K562 (cell line): ENCODE data around the gene CFAP54. TPM values are rescaled to one million over a fixed set of nuclear protein-coding genes. Genes with fewer than 3 reads are reported as not detected.

Experiments
- ATAC-seq: fragments of 200-7000 bp; cut with Tn5 transposase; 3 replicates; pipeline ENCODE4 v1.9.1; 2020; ENCODE audit warnings: moderate library complexity
- BruUV-seq: library from RNA; stranded (reverse); fragments of 400-500 nt; replicated peaks from 2 replicates; lab custom pipeline; 2021; lab: Mats Ljungman, UMichigan
- CTCF ChIA-PET: fragments of 300-600 bp; formaldehyde crosslinking; extraction: SDS; loops from one replicate; lab custom pipeline; 2021; ENCODE audit warnings: low intra/inter-chr PET ratio; lab: Yijun Ruan, JAX
- POLR2A ChIA-PET: fragments of 300-600, 350-650 bp; sonication (Branson Sonifier 250); formaldehyde crosslinking; extraction: SDS; loops from one replicate; lab custom pipeline; 2021; ENCODE audit warnings: antibody characterized with exemption, inconsistent platforms; lab: Yijun Ruan, JAX
- DNase-seq, 4 experiments: peaks; one replicate each; pipeline versions ENCODE4 v3.0.0 to v3.0.0-alpha.2; 2011 to 2018; ENCODE audit warnings: low spot score in 3 of 4, mixed read lengths in 3 of 4; ENCODE audit errors: extremely low read depth in 1 of 4
- FAIRE-seq: peaks from 2 replicates; lab custom pipeline; 2011; peaks lifted over from hg19 to GRCh38; lab: Jason Lieb, UNC
- H2AFZ ChIP-seq: 2 replicates; pipeline ENCODE4 v1.6.0; 2011; ENCODE audit warnings: low read depth, low read length, control low read depth, inconsistent platforms
- H3K27ac ChIP-seq: fragments of 200-600 bp; 3 replicates; pipeline ENCODE4 v1.8.0; 2011; ENCODE audit warnings: low read depth, mild to moderate bottlenecking, control low read depth, inconsistent platforms, low read length, moderate library complexity, mixed read lengths; ENCODE audit errors: extremely low read depth
- H3K27me3 ChIP-seq, 2 experiments: fragments of 300-600 bp in 1 of 2; 2 replicates in 1 of 2; 3 replicates in 1 of 2; pipeline versions ENCODE4 v1.6.0 to v1.8.0; 2011; ENCODE audit warnings: inconsistent platforms in 2 of 2, low read length in 2 of 2, mild to moderate bottlenecking in 1 of 2, mixed read lengths in 1 of 2, moderate library complexity in 1 of 2; ENCODE audit not compliant: control insufficient read depth in 2 of 2, insufficient read depth in 2 of 2
- H3K36me3 ChIP-seq: fragments of 300-600 bp; 3 replicates; pipeline ENCODE4 v1.8.0; 2011; ENCODE audit warnings: mild to moderate bottlenecking, low read length, inconsistent platforms; ENCODE audit not compliant: control insufficient read depth, insufficient read depth
- H3K4me1 ChIP-seq, 2 experiments: fragments of 200-600 bp in 1 of 2; replicated peaks in 1 of 2; 2 replicates in 1 of 2; 3 replicates in 1 of 2; pipeline versions ENCODE4 v1.5.1 to v1.8.0; 2011; ENCODE audit warnings: inconsistent platforms in 2 of 2, low read length in 2 of 2, mild to moderate bottlenecking in 1 of 2, mixed read lengths in 1 of 2, moderate library complexity in 1 of 2; ENCODE audit not compliant: control insufficient read depth in 2 of 2, insufficient read depth in 2 of 2
- H3K4me2 ChIP-seq: 2 replicates; pipeline ENCODE4 v1.6.1; 2011; ENCODE audit warnings: low read length, control low read depth, inconsistent platforms, mixed read lengths; ENCODE audit not compliant: insufficient read depth
- H3K4me3 ChIP-seq: fragments of 200-600 bp; sonication (generic), shearing (Covaris generic); 2 replicates; pipeline ENCODE4 v1.5.1; 2016; ENCODE audit warnings: control low read depth, inconsistent platforms
- H3K79me2 ChIP-seq: fragments of 200-600 bp; 3 replicates; pipeline ENCODE4 v1.8.0; 2011; ENCODE audit warnings: low read length, inconsistent platforms; ENCODE audit not compliant: control insufficient read depth, insufficient read depth
- H3K9ac ChIP-seq, 2 experiments: 2 replicates each; pipeline versions ENCODE4 v1.6.0 to v1.6.1; 2011; ENCODE audit warnings: low read depth in 2 of 2, low read length in 2 of 2, control low read depth in 1 of 2, inconsistent platforms in 1 of 2, mild to moderate bottlenecking in 1 of 2, mixed read lengths in 1 of 2; ENCODE audit not compliant: insufficient read depth in 1 of 2
- H3K9me1 ChIP-seq: one replicate; pipeline ENCODE4 v1.6.0; 2011; ENCODE audit warnings: inconsistent platforms, mild to moderate bottlenecking, low read length, moderate library complexity; ENCODE audit not compliant: control insufficient read depth, insufficient read depth
- H3K9me3 ChIP-seq: replicated peaks from 2 replicates; pipeline ENCODE4 v1.5.1; 2011; ENCODE audit warnings: low read depth, low read length, inconsistent platforms; ENCODE audit not compliant: control insufficient read depth, insufficient read depth
- H4K20me1 ChIP-seq: replicated peaks from 2 replicates; pipeline ENCODE4 v1.6.1; 2011; ENCODE audit warnings: low read length, inconsistent platforms, mixed read lengths; ENCODE audit not compliant: control insufficient read depth, insufficient read depth
- BDP1 ChIP-seq: IDR thresholded peaks from 3 replicates; pipeline ENCODE4 v1.6.1; 2011; ENCODE audit not compliant: insufficient read length, insufficient read depth
- COPS2 ChIP-seq: fragments of 450-650 bp; conservative IDR thresholded peaks from 2 replicates; pipeline ENCODE4 v1.6.1; 2016; ENCODE audit warnings: mild to moderate bottlenecking, moderate library complexity
- EWSR1 ChIP-seq: fragments of 450-650 bp; IDR thresholded peaks from 2 replicates; pipeline ENCODE4 v1.6.1; 2018; ENCODE audit warnings: borderline replicate concordance, mild to moderate bottlenecking, low read depth, moderate library complexity; ENCODE audit not compliant: partially characterized antibody
- KLF1 ChIP-seq: fragments of 450-650 bp; IDR thresholded peaks from 2 replicates; pipeline ENCODE4 v1.6.1; 2016; ENCODE audit warnings: missing genetic modification characterization, missing compliant biosample characterization
- KLF6 ChIP-seq: fragments of 250-450 bp; sonication (Bioruptor Pico); IDR thresholded peaks from 2 replicates; pipeline ENCODE4 v1.4.0; 2020; ENCODE audit warnings: mild to moderate bottlenecking, moderate library complexity, borderline replicate concordance
- MTF1 ChIP-seq: fragments of 250-450 bp; sonication (Bioruptor Pico); IDR thresholded peaks from 2 replicates; pipeline ENCODE4 v1.9.0; 2021; ENCODE audit warnings: moderate library complexity, mild to moderate bottlenecking, inconsistent platforms, borderline replicate concordance
- NEUROD1 ChIP-seq: fragments of 150-350 bp; IDR thresholded peaks from 2 replicates; pipeline ENCODE4 v1.6.1; 2014; ENCODE audit warnings: borderline replicate concordance, low read length, low read depth; ENCODE audit not compliant: partially characterized antibody
- SREBF2 ChIP-seq: sonication (generic); formaldehyde crosslinking; IDR thresholded peaks from 2 replicates; pipeline ENCODE4 v1.4.0; 2020; ENCODE audit warnings: mild to moderate bottlenecking, missing genetic modification reagents
- TAF15 ChIP-seq: fragments of 200-400 bp; formaldehyde crosslinking; IDR thresholded peaks from 2 replicates; pipeline ENCODE4 v1.6.1; 2017; ENCODE audit warnings: mild to moderate bottlenecking, low read depth, low read length, moderate library complexity
- WGBS: fragments of 100-300 bp; shearing (Covaris generic); methylation state at CpG from one replicate; pipeline ENCODE4 v1.1.6; 2016; ENCODE audit warnings: low coverage, mixed read lengths; ENCODE audit not compliant: insufficient coverage; ENCODE audit errors: missing lambda C conversion rate; 5-methylcytosine and 5-hydroxymethylcytosine counted together
- in situ Hi-C: fragments of 300-500 bp; cut with MboI; formaldehyde crosslinking; loops from 4 replicates; pipeline ENCODE4 v1.15.0; 2018; ENCODE audit warnings: inconsistent platforms, mixed read lengths
- intact Hi-C: fragments of 100-400 bp; cut with micrococcal nuclease; formaldehyde crosslinking; loops from 2 replicates; pipeline ENCODE4 v1.14.2; 2022
- polyA plus RNA-seq, 8 experiments: library from polyadenylated mRNA; depleted of rRNA in 4 of 8; stranded (reverse) in 5 of 8; unstranded in 3 of 8; fragments of >200 nt; fragmentation: Nextera tagmentation in 2 of 8; fragmentation: Illumina TruSeq in 1 of 8; extraction: Ambion mirVana in 2 of 8; extraction: Trizol in 1 of 8; gene quantifications; 2 replicates each; pipeline versions ENCODE4 v1.2.1 to v1.2.3, GENCODE V29; 2011 to 2014; ENCODE audit warnings: inconsistent platforms in 1 of 8, missing spikeins in 1 of 8
- total RNA-seq, 7 experiments: library from RNA; depleted of rRNA in 6 of 7; stranded (reverse); fragments of >200 nt in 6 of 7; fragmentation: Illumina TruSeq in 2 of 7; extraction: Trizol in 2 of 7; gene quantifications; 2 replicates each; pipeline versions ENCODE4 v1.2.1 to v1.2.3, GENCODE V29; 2011 to 2021; ENCODE audit warnings: low replicate concordance in 1 of 7
- TF ChIP-seq, protein P1 (sequence below): sonication (generic); formaldehyde crosslinking; IDR thresholded peaks from 2 replicates; pipeline ENCODE4 v1.8.0; 2023; ENCODE audit warnings: missing genetic modification reagents, mild to moderate bottlenecking, borderline replicate concordance
- TF ChIP-seq, protein P2 (sequence below): fragments of 250-450 bp; sonication (Bioruptor Pico); IDR thresholded peaks from 2 replicates; pipeline ENCODE4 v1.5.0; 2021; ENCODE audit warnings: mild to moderate bottlenecking, moderate library complexity

CFAP54 gene
- total and polyA plus RNA-seq, 9 of the 15 experiments (the other 6 are each of a cell fraction or from before 2014, with no cell fraction given) = 0.03 to 0.23 (median 0.10) TPM; not detected in 3

DNA sequence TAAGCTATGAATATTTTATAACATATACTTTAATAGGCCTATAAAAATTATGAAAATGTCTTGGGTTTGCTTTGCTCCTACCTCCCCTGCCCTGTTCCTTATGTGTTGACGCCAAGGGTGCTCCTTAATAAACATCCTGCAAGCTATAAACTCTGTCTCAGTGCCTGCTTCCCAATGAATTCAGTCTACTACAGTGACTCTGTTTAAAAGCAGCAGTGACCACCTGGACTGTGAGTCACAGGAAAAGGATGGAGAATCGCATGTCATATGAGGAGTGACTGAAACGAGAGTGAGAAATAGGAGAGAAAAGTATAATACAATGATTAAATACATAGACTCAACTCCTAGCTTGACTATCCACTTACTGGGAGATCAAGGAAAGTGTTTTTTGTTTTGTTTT, 41.1 kb upstream of the CFAP54 start:
- no peaks in the 10 kb centered on the region for H3K79me2 ChIP-seq
- H3K27me3 ChIP-seq = no peaks in the 10 kb centered on the region
- no peak overlapping the region for H3K4me2 ChIP-seq
- H2AFZ ChIP-seq = no peak overlapping the region
- intact Hi-C loops = no loop called here
- in situ Hi-C loops = no loop called here
- H3K4me1 ChIP-seq = peaks cover 0 to 4% of the 10 kb centered on the region in 2 experiments; a peak in 4 of 5 replicates
- no peak overlapping the region for H3K27ac ChIP-seq
- ATAC-seq = no peak
- no peak overlapping the region for H3K9ac ChIP-seq
- POLR2A ChIA-PET = interaction anchor here (0.6 kb wide), 1 partner anchor 10 kb away, joined by 3 read pairs; no protein-coding TSS in a partner anchor
- DNase-seq = no peak
- H4K20me1 ChIP-seq = no peaks in the 10 kb centered on the region
- WGBS = 65% methylated on average over 3 of the region's 3 CpGs
- no peaks in the 10 kb centered on the region for H3K36me3 ChIP-seq
- no peak for FAIRE-seq
- H3K9me1 ChIP-seq = no peaks in the 10 kb centered on the region
- TF ChIP-seq NEUROD1 = no peak
- no peak for TF ChIP-seq COPS2
- no peak for TF ChIP-seq MTF1 (CRISPR knock-in tag)
- TF ChIP-seq BDP1 = no peak
- TF ChIP-seq TAF15 = no peak
- no peak for TF ChIP-seq EWSR1
- no peak for TF ChIP-seq KLF1 (tag)
- TF ChIP-seq, protein P1, sequence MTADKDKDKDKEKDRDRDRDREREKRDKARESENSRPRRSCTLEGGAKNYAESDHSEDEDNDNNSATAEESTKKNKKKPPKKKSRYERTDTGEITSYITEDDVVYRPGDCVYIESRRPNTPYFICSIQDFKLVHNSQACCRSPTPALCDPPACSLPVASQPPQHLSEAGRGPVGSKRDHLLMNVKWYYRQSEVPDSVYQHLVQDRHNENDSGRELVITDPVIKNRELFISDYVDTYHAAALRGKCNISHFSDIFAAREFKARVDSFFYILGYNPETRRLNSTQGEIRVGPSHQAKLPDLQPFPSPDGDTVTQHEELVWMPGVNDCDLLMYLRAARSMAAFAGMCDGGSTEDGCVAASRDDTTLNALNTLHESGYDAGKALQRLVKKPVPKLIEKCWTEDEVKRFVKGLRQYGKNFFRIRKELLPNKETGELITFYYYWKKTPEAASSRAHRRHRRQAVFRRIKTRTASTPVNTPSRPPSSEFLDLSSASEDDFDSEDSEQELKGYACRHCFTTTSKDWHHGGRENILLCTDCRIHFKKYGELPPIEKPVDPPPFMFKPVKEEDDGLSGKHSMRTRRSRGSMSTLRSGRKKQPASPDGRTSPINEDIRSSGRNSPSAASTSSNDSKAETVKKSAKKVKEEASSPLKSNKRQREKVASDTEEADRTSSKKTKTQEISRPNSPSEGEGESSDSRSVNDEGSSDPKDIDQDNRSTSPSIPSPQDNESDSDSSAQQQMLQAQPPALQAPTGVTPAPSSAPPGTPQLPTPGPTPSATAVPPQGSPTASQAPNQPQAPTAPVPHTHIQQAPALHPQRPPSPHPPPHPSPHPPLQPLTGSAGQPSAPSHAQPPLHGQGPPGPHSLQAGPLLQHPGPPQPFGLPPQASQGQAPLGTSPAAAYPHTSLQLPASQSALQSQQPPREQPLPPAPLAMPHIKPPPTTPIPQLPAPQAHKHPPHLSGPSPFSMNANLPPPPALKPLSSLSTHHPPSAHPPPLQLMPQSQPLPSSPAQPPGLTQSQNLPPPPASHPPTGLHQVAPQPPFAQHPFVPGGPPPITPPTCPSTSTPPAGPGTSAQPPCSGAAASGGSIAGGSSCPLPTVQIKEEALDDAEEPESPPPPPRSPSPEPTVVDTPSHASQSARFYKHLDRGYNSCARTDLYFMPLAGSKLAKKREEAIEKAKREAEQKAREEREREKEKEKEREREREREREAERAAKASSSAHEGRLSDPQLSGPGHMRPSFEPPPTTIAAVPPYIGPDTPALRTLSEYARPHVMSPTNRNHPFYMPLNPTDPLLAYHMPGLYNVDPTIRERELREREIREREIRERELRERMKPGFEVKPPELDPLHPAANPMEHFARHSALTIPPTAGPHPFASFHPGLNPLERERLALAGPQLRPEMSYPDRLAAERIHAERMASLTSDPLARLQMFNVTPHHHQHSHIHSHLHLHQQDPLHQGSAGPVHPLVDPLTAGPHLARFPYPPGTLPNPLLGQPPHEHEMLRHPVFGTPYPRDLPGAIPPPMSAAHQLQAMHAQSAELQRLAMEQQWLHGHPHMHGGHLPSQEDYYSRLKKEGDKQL (CRISPR knock-in tag) = no peak
- TF ChIP-seq, protein P2, sequence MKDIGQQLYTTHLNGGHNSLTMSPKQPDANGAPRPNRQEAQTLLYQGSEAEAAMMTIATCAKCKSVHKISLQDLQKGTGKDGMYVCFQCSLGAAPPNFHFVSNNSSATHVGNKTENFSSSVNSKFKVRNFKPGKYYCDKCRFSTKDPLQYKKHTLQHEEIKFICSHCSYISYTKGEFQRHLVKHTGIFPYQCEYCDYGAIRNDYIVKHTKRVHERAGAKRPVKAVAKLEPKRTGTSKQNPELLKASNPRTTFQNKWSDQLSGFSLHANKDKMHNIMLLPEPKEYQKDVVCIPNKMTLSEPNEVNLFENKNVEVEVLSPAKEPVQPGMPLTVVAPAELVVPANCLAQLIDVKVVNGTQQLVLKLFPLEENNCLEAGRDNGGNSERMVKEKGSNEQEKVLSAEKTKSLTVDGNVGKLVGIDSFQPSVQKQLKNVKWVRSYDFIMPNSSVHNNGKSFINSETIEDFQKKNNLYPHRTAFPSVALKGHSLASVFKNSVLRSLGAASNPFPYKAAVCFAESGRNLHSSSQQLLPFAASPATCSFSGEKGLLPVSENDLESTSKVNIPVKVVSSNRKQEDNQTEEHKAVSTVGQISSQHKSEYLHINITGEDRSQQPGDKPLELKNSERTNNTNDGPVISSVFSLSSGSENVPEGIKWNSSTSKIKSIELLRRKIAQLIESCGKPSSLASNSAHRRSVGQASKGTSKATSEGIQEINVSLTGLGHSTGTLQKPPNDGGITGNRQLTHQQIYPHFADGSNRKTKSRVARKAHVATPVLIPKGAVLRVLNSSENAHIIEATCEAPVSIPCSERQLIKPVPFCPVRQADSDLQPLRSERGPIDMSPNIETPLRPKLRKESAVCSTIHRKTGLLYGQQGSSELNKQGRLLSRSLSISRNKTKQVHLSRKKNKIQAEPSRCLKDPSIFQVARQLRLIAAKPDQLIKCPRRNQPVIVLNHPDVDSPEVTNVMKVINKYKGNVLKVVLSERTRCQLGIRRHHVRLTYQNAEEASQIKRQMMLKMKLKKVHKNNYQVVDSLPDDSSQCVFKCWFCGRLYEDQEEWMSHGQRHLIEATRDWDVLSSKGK = no peak
- no peak for TF ChIP-seq SREBF2 (CRISPR knock-in tag)
- TF ChIP-seq KLF6 (CRISPR knock-in tag) = no peak
- no peak overlapping the region for H3K4me3 ChIP-seq
- CTCF ChIA-PET = no interaction called here
- BruUV-seq = no TSS peak
- H3K9me3 ChIP-seq = no peaks in the 10 kb centered on the region
